ENCODE measurements around the gene MEGF10.

DNA sequence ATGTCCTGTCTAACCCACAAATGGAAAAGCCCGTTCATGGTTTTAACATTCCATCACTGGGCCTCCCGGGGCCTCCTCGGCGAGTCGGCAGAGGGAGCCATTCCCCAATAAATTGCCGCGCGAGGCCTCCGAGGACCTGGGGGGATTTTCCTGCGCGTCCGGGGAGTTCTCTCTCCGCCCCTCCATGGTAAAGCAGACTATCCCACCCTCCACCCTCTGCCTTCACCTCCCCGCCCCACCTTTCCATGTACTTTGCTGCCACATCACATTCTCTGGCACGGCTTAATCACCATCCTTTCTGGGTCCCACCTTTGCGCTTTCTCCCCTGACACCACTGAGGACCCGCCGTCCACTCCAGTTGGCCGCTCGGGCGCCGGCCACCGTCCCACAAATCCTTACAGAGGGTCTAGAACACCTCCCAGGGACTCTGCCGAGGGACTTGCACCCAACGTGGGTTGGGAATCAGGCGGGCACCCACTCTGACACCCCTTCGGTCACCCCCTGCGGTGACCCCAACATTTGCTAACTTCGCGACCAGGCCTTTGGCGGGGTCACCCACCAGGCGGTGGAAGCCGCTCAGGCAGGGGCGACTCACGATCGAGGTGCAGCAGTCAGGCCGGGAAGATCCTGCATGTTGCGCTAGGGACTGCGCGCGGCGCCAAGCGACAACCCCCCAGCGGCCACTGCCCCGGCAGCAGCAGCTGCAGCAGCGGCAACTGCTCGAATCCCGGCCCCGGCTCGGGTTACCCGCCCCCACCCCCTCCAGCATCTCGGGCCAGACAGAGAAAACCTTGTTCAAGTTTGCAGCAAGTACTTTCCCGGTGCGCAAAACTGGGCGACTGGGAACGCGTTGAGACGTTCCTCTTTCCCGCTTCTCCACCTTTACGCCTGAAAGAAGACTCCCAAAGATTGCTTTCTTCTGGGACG is at the start of gene MEGF10:
- TF ChIP-seq HDGF (IDR thresholded peaks at IDR 0.05; ENCODE audit: borderline replicate concordance) (no peak), SUZ12 (IDR thresholded peaks at IDR 0.05) (no peak), BHLHE40 (IDR thresholded peaks at IDR 0.05; ENCODE audit: borderline replicate concordance) (no peak), ZNF384 (IDR thresholded peaks at IDR 0.05) (no peak), ARNT (IDR thresholded peaks at IDR 0.05) (no peak), FOXA1 (IDR thresholded peaks at IDR 0.05) (no peak), CTBP1 (IDR thresholded peaks at IDR 0.05; ENCODE audit: borderline replicate concordance) (no peak), FOXM1 (IDR thresholded peaks at IDR 0.05; ENCODE audit: borderline replicate concordance) (no peak), SP1 (IDR thresholded peaks at IDR 0.05) (no peak), LEF1 (IDR thresholded peaks at IDR 0.05; ENCODE audit: borderline replicate concordance) (no peak), TARDBP (IDR thresholded peaks at IDR 0.05) (no peak), PKNOX1 (IDR thresholded peaks at IDR 0.05) (no peak), FOXK2 (IDR thresholded peaks at IDR 0.05) (no peak)

Data from HEK293T (cell line).